Central memory CD8-positive, alpha-beta T cell (primary cell): ENCODE measurements around the gene PJA2.

Experiments
- ATAC-seq: fragments of 150-1000 bp; cut with Tn5 transposase; replicated peaks from 2 replicates; pipeline ENCODE4 v1.10.0; 2022; ENCODE audit warnings: mild to moderate bottlenecking, moderate FRiP score, moderate number of reproducible peaks; ENCODE audit not compliant: poor library complexity, severe bottlenecking; ENCODE audit errors: extremely low read depth
- DNase-seq, 2 donors: peaks; one replicate each; pipeline ENCODE4 v3.0.0; 2021; ENCODE audit warnings: low spot score in 2 of 2
- H3K27ac Mint-ChIP-seq: one replicate; pipeline ENCODE4 v1.8.0; 2022; ENCODE audit warnings: low read depth, mild to moderate bottlenecking, moderate library complexity, mixed read lengths
- H3K27me3 Mint-ChIP-seq: one replicate; pipeline ENCODE4 v1.8.0; 2022; ENCODE audit warnings: mixed read lengths
- H3K36me3 Mint-ChIP-seq: one replicate; pipeline ENCODE4 v1.8.0; 2022; ENCODE audit warnings: mild to moderate bottlenecking, moderate library complexity, mixed read lengths; ENCODE audit not compliant: insufficient read depth
- H3K4me1 Mint-ChIP-seq: one replicate; pipeline ENCODE4 v1.8.0; 2022; ENCODE audit warnings: mixed read lengths
- H3K4me3 Mint-ChIP-seq: one replicate; pipeline ENCODE4 v1.8.0; 2022; ENCODE audit warnings: mild to moderate bottlenecking, moderate library complexity, mixed read lengths
- H3K9me3 Mint-ChIP-seq: one replicate; pipeline ENCODE4 v1.8.0; 2022; ENCODE audit warnings: mixed read lengths

Gene PJA2

DNA sequence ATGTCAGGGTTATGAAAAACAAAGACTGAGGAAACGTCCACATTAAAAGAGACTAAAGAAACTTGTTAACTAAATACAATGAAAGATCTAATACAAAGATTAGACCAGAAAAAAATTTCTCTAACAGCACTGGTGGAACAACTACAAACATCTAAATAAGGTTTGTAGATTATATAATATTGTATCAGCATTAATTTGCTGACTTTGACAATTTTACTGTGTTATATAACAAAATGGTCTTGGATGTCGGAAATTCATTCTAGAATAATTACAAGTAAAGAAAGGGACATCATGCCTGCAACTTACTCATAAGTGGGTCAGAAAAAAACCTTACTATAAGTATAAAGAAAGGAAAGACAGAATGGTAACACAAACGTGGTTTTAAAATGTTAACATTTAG is 50.1 kb downstream of the PJA2 start:
- no peak for ATAC-seq

DNA sequence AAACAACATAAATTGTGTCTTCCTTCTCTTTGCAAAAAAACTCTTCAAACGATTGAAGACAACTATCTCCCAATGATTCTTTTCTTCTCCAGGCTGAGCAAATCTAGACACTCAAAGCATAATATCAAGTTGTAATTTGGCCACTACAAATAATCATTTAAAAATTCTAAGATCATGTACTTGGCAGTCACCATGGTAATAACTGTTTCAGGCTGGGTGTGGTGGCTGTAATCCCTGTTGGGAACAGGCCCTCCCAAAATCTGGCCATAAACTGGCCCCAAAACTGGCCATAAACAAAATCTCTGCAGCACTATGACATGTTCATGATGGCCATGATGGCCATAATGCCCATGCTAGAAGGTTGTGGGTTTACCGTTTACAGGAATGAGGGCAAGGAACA is 52.0 kb downstream of the PJA2 start:
- no peak overlapping the region for H3K4me3 Mint-ChIP-seq
- no peak for DNase-seq

More for the DNA sequence above, 50.1 kb downstream of the PJA2 start:
- no peaks in the 10 kb centered on the region for H3K27me3 Mint-ChIP-seq
- DNase-seq, result no peak
- no peak overlapping the region for H3K4me3 Mint-ChIP-seq
- peaks cover 33% of the 10 kb centered on the region for H3K36me3 Mint-ChIP-seq
- H3K9me3 Mint-ChIP-seq, result no peaks in the 10 kb centered on the region
- H3K4me1 Mint-ChIP-seq, result peaks cover 14% of the 10 kb centered on the region
- no peak overlapping the region for H3K27ac Mint-ChIP-seq

DNA sequence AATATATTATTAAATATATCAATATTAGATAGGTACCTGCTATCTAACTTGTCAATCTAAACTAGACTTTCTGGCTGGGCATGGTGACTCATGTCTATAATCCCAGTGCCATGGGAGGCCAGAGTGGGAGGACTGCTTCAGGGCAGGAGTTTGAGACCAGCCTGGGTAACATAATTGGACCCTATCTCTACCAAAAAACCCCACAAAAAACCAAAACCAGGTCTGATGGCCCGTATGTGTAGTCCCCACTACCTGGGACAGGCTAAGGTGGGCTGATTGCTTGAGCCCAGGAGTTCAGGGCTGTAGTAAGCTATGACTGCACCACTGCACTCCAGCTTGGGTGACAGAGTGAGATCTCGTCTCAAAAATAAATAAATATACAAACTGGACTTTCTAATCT is 55.0 kb downstream of the PJA2 start:
- DNase-seq, result no peak
- H3K27ac Mint-ChIP-seq, result peak overlapping the region; percentile 23
- H3K4me1 Mint-ChIP-seq, result peaks cover 2% of the 10 kb centered on the region
- no peaks in the 10 kb centered on the region for H3K27me3 Mint-ChIP-seq
- no peak for ATAC-seq
- H3K4me3 Mint-ChIP-seq, result no peak overlapping the region
- no peaks in the 10 kb centered on the region for H3K9me3 Mint-ChIP-seq
- H3K36me3 Mint-ChIP-seq, result peaks cover 11% of the 10 kb centered on the region

More for the DNA sequence above, 52.0 kb downstream of the PJA2 start:
- Mint-ChIP-seq H3K36me3 (peaks cover 29% of the 10 kb centered on the region), H3K27ac (no peak overlapping the region), H3K9me3 (no peaks in the 10 kb centered on the region), H3K27me3 (no peaks in the 10 kb centered on the region), H3K4me1 (peaks cover 7% of the 10 kb centered on the region)
- ATAC-seq, result no peak

DNA sequence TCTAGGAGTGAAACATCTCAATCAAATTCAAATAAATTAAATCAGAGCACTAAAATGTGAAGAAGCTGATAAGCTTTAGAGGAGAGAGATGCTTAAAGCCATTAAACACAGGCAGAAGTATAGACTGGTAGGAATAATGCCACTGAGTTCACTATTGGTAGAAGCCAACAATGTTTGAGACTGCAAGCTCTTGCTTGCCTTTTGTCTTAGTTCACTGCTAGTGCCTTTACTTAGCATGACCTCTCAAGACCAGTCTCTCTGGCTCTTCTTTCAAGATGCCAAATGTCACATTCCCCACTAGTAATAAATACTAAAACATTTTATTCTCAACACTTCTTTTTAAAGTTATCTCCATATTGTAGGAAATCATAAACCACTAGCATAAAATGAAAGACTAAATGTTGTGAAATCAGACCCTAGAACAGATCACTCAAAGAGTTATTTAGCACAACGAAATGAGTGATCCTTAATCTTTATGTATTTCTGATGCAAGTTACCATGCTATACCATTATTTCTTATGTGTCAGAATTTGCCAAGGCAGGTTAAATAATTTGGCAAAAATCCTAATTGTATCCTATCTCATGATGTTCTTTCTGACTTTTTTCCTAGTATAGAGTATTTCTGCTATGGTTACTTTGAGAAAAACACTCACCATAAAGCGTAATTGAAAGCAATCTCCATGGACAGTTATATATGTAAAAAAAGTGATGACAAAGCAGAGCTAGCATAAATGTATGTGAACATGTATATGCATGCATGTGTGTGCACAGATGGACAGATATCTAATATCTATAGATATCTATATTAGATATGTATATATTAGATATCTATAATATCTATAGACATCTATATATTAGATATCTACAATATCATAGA is 57.5 kb downstream of the PJA2 start:
- no peak overlapping the region for H3K4me3 Mint-ChIP-seq
- H3K36me3 Mint-ChIP-seq, result peaks cover 5% of the 10 kb centered on the region
- no peaks in the 10 kb centered on the region for H3K27me3 Mint-ChIP-seq
- ATAC-seq (no peak), DNase-seq (no peak)
- H3K9me3 Mint-ChIP-seq, result no peaks in the 10 kb centered on the region
- no peak overlapping the region for H3K27ac Mint-ChIP-seq
- H3K4me1 Mint-ChIP-seq, result peaks cover 19% of the 10 kb centered on the region

DNA sequence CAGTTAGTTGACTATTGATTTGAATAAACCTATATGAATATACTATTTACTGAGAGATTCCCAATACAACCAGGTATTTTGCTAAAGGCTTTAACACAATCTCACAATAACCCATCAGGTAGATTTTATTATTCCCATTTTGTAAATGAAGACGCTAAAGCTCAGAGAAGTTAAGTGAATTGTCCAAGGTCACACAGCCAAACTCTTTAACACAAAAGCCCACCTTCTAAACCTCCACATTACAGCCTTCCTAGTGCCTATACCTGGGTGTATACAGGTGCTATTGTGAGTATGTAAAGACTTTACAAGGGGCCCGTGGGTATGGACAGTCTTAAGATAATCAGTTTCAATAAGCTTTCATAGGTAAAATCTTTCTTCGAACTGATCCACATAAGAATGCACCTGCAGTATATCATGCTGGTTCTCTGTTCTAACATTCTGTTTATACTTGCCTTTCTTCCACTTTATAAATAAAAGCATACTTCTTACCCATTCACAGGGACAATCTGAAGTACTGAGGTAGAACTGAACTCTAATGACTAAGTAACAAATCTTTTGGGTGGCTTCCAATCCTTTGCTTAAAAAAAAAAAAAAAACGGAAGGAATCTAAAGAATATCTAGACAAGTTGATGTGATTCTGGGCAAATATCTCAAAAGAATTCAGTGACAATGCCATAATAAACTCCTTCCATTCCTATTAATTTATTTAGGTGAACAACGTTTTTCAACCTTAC is 59.1 kb downstream of the PJA2 start:
- Mint-ChIP-seq H3K9me3 (no peaks in the 10 kb centered on the region), H3K27ac (no peak overlapping the region), H3K36me3 (peaks cover 13% of the 10 kb centered on the region), H3K4me1 (peaks cover 19% of the 10 kb centered on the region), H3K27me3 (no peaks in the 10 kb centered on the region), H3K4me3 (no peak overlapping the region)
- no peak for ATAC-seq
- no peak for DNase-seq

DNA sequence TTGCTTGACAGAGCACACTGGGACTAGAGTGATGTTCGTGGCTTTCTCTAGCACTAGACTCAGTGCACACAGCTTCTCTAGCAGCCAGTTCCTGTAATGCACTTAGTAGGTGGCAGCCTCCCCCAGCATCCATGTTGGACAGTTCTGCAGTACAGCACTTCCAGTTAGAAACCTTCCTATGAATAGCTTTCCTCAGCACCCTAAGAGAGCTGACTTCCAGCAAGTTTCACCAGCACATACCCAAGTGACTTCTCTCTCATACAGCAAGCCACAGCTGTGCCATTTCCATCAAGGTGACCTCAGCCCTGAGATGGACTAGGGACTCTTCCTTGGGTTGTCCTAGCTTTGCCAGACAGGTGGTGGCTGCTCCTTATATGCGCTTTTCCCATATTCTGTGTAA is 60.4 kb downstream of the PJA2 start:
- Mint-ChIP-seq H3K27me3 (no peaks in the 10 kb centered on the region), H3K4me1 (peaks cover 19% of the 10 kb centered on the region), H3K4me3 (no peak overlapping the region), H3K9me3 (no peaks in the 10 kb centered on the region), H3K36me3 (peaks cover 25% of the 10 kb centered on the region), H3K27ac (no peak overlapping the region)
- no peak for DNase-seq
- ATAC-seq, result no peak

DNA sequence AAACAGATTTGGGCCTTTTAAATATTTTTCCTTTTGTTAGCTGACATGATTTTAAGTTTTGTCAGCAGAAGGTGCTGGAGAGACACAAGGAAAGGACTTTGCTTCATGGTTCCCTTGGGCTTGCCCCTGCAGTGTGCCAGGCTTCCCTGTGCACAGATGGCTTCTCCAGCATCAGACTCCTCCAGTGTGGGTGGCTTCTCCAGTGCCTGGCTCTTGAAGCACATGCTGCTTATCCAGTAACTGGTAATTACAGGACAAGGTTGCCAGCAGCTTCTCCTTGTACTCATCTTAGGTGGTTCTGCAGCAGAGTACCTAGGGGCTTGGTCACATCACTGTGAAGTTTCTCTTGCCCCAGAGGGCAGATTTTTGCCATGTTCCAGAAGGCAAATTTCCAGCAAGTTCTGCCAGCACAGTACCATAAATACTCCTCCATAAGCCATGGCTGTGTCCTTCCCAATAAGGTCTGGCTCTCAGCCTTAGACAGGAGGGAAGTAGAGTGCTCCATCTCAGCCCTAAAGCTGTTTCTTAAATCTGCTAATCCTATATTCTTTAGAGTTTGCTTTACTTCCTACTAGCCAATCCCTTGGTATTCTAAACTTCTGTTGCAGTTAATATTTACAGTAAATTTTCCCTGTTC is 62.4 kb downstream of the PJA2 start:
- Mint-ChIP-seq H3K27me3 (no peaks in the 10 kb centered on the region), H3K4me1 (peaks cover 19% of the 10 kb centered on the region), H3K27ac (no peak overlapping the region), H3K36me3 (peaks cover 32% of the 10 kb centered on the region), H3K4me3 (no peak overlapping the region), H3K9me3 (no peaks in the 10 kb centered on the region)
- ATAC-seq (no peak), DNase-seq (no peak)

DNA sequence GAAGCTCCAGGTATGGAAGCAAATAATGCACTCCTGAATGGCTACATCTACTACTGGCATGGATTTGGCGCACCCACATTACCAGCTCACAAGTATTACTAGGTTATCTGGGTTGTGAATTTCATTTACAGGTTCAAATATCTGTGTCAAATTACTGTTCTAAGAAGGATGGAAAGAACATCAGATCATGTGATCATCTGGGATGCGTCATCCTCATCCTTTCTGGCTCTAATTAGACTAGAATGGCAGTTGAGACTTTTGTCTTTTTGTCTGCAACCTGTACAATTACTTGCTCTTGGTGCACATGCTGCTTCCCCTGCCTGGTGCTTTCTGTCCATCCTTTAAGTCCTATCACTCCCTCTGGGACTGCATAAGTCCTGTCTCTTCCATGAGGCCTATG is 64.1 kb downstream of the PJA2 start:
- Mint-ChIP-seq H3K4me1 (peaks cover 19% of the 10 kb centered on the region), H3K4me3 (no peak overlapping the region), H3K9me3 (no peaks in the 10 kb centered on the region), H3K36me3 (peaks cover 32% of the 10 kb centered on the region), H3K27ac (no peak overlapping the region), H3K27me3 (no peaks in the 10 kb centered on the region)
- DNase-seq, result no peak
- no peak for ATAC-seq

DNA sequence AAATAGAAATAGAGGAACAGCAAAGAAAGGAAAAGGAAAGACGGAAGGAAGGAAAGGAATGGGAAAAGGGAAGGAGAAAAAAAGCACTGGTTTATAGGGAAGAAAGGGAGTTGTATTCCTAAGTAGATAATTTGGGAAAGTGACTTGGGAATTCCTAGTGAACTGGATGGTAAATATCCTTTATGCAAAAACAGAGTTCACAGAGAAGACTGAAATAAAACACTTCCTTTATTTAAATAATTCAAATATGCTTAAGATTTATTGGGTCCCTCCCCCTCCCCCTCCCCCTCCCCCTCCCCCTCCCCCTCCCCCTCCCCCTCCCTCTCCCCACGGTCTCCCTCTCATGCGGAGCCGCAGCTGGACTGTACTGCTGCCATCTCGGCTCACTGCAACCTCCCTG is 69.4 kb downstream of the PJA2 start:
- DNase-seq, result no peak
- peaks cover 7% of the 10 kb centered on the region for H3K4me1 Mint-ChIP-seq
- no peak for ATAC-seq
- no peak overlapping the region for H3K4me3 Mint-ChIP-seq
- no peaks in the 10 kb centered on the region for H3K9me3 Mint-ChIP-seq
- peak overlapping the region; percentile 16 for H3K27ac Mint-ChIP-seq
- peaks cover 34% of the 10 kb centered on the region for H3K36me3 Mint-ChIP-seq
- H3K27me3 Mint-ChIP-seq, result no peaks in the 10 kb centered on the region

DNA sequence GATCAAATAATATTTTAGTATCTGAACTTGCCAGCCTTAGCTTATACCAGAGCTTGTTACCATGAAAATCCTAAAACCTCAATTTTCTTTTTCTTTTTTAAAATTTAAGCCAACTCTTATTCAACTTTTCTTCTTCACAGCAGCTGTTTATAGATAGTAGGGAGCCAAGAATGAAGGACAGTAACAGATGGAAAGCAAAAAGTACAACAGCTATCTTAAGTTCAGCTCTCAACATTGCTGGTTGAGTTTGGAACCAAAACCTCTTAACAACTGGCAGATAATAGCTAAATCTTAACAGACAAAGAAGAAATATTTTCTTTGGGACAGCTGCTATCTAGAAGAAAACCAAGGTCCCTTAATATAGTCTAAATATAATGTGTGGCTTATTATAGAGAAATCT is 74.7 kb downstream of the PJA2 start:
- DNase-seq, result no peak
- Mint-ChIP-seq H3K9me3 (no peaks in the 10 kb centered on the region), H3K27me3 (no peaks in the 10 kb centered on the region), H3K4me1 (peaks cover 7% of the 10 kb centered on the region), H3K36me3 (peaks cover 24% of the 10 kb centered on the region), H3K4me3 (no peak overlapping the region), H3K27ac (no peak overlapping the region)
- ATAC-seq, result no peak

DNA sequence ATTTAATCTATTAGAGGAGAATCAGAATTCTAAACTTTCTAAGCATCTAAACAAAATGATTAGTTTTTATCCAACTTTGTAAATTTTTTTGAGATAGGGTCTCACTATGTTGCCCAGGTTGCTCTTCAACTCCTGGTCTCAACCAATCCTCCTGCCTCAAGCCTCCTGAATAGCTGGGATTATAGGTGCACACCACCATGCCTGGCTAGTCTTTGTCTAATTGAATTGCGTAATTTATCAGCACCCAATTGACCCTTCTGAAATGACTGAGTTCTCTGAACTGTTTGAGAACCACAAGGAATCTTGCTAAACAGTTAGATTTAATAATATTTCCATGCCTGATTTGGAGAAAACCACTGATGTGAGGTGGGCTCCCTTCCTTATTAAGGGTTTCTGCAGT is 75.7 kb downstream of the PJA2 start:
- DNase-seq (no peak), ATAC-seq (no peak)
- no peaks in the 10 kb centered on the region for H3K27me3 Mint-ChIP-seq
- H3K9me3 Mint-ChIP-seq, result no peaks in the 10 kb centered on the region
- no peak overlapping the region for H3K27ac Mint-ChIP-seq
- H3K36me3 Mint-ChIP-seq, result peaks cover 20% of the 10 kb centered on the region
- H3K4me1 Mint-ChIP-seq, result peaks cover 6% of the 10 kb centered on the region
- H3K4me3 Mint-ChIP-seq, result no peak overlapping the region

DNA sequence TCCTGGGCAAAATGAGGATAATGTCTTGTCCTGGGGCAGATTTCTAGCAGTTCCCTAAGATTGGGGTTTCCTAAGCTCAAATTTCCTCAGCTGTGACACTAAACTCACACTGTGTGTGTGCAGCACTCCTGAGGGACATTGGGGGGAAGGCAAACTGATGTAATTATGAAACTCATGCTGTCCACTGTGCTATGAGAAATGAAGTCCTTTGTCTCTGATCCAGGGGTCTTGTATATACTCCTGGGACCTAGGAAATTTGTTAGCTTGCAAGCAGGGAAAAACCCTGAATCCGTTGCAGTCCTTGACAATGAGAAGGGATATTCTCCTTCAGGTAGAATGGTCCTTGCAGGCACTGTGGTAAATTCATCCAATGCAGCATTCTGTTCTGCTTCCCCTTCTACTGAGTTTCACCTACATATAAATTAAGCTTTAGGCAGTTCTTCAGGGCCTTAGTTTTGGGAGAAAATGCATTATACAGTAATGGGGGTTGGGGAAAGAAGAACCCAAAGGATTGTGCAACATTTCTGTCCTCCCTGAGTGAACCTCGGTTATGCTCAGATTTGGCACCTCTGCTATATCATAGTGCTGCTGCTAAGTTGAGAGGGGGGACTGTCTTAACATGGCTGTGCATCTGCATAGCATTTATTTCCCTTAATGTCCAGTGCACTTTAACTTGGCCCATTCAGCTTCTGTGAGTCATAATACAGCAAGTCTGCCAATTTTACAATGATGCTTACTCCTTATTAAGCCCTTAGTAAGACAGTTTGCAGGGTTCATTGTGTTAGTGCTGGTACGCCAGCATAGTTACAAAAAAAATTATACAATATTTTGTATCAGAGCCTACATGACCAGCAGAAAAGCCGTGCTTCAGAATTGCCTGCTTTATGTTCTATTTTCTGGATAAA is 80.2 kb downstream of the PJA2 start:
- Mint-ChIP-seq H3K27ac (no peak overlapping the region), H3K9me3 (no peaks in the 10 kb centered on the region), H3K4me1 (no peaks in the 10 kb centered on the region), H3K36me3 (peaks cover 7% of the 10 kb centered on the region), H3K27me3 (no peaks in the 10 kb centered on the region), H3K4me3 (no peak overlapping the region)
- ATAC-seq, result no peak
- no peak for DNase-seq
